Common myeloid progenitor, CD34-positive (primary cell): ENCODE measurements around the gene ATAD1.

Experiments
- CTCF ChIA-PET: fragments of 350-600 bp; sonication (Branson Sonifier 250); formaldehyde crosslinking; loops from one replicate; lab custom pipeline; 2021; ENCODE audit warnings: antibody characterized with exemption; lab: Charles Lee
- POLR2A ChIA-PET: fragments of 350-600 bp; sonication (Branson Sonifier 250); formaldehyde crosslinking; loops from one replicate; lab custom pipeline; 2021; ENCODE audit warnings: antibody characterized with exemption; lab: Charles Lee
- DNase-seq, 3 donors: peaks; one replicate each; pipeline versions ENCODE4 v3.0.0 to v3.0.0-alpha.2; 2013
- H3K27ac ChIP-seq, 2 experiments: 1 replicate in 1 of 2; 2 replicates in 1 of 2; pipeline ENCODE4 v1.7.0; 2013; ENCODE audit warnings: inconsistent platforms in 2 of 2, low read length in 2 of 2, mild to moderate bottlenecking in 2 of 2, low read depth in 1 of 2, moderate library complexity in 1 of 2; ENCODE audit not compliant: severe bottlenecking in 2 of 2, insufficient read depth in 1 of 2, poor library complexity in 1 of 2
- H3K27me3 ChIP-seq, 5 experiments: replicated peaks in 2 of 5; 1 replicate in 3 of 5; 2 replicates in 2 of 5; pipeline versions ENCODE4 v1.6.1 to v1.7.0; 2013; ENCODE audit warnings: low read length in 4 of 5, mild to moderate bottlenecking in 2 of 5, moderate library complexity in 2 of 5, inconsistent platforms in 1 of 5; ENCODE audit not compliant: insufficient read depth in 5 of 5, control insufficient read depth in 4 of 5
- H3K36me3 ChIP-seq, 4 experiments: 1 replicate in 2 of 4; 2 replicates in 2 of 4; pipeline versions ENCODE4 v1.6.1 to v1.7.0; 2013; ENCODE audit warnings: low read length in 3 of 4, control low read depth in 1 of 4, mild to moderate bottlenecking in 1 of 4; ENCODE audit not compliant: control insufficient read depth in 4 of 4, insufficient read depth in 4 of 4
- H3K4me1 ChIP-seq, 4 experiments: 1 replicate in 3 of 4; 2 replicates in 1 of 4; pipeline versions ENCODE4 v1.6.1 to v1.7.1; 2013; ENCODE audit warnings: low read length in 3 of 4, mild to moderate bottlenecking in 3 of 4, control low read depth in 1 of 4, inconsistent platforms in 1 of 4, moderate library complexity in 1 of 4; ENCODE audit not compliant: control insufficient read depth in 4 of 4, insufficient read depth in 4 of 4; ENCODE audit errors: control extremely low read depth in 1 of 4
- H3K4me3 ChIP-seq, 7 experiments: 1 replicate in 4 of 7; 2 replicates in 3 of 7; pipeline versions ENCODE4 v1.5.1 to v1.7.0; 2013; ENCODE audit warnings: mild to moderate bottlenecking in 7 of 7, low read length in 6 of 7, moderate library complexity in 6 of 7, inconsistent platforms in 2 of 7, low read depth in 2 of 7, control low read depth in 1 of 7; ENCODE audit not compliant: insufficient read depth in 4 of 7, control insufficient read depth in 1 of 7; ENCODE audit errors: extremely low read depth in 1 of 7
- H3K9me3 ChIP-seq, 5 experiments: 1 replicate in 4 of 5; 2 replicates in 1 of 5; pipeline versions ENCODE4 v1.6.1 to v1.7.1; 2013; ENCODE audit warnings: low read length in 4 of 5, mild to moderate bottlenecking in 2 of 5, inconsistent platforms in 1 of 5, low read depth in 1 of 5, moderate library complexity in 1 of 5; ENCODE audit not compliant: control insufficient read depth in 4 of 5, insufficient read depth in 2 of 5; ENCODE audit errors: control extremely low read depth in 1 of 5
- WGBS: methylation state at CpG from one replicate; pipeline ENCODE4 v1.1.5; 2013; ENCODE audit not compliant: insufficient coverage; 5-methylcytosine and 5-hydroxymethylcytosine counted together

ATAD1 gene

DNA sequence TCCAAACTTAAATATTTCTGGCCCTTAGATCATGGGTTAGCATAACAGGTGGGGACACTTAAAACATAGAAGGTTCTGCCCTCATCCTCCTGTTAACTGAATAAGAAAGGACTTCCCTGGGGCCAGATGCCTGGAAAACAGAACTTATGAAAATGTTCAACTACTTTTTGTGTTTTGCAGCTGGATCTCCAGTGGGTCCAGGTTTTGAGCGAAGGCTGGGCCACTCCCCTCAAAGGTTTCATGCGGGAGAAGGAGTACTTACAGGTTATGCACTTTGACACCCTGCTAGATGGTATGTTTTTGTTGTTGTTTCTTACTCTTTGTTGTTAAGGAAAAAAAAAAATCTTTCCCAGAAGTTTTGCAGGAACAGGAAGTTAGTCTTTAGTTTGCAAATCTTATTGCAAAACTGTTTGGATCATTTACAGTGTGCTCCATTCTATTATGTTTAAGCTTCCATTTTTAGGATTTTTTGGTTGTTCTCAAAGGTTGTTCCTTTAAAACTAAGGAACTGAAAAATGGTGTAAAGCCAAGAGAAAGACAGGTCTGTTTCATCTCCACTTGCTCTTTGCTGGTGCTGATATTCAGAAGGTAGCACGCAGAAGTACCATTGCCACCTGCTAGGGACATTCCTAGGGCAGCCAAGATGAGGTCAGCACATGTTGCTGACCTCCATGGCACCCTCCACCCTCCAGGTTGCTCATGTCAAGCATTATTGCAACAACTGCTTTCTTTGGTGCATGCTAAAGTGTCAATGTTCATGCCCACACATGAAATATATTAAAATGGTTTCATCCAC is 102.3 kb downstream of the ATAD1 start:
- H3K4me3 ChIP-seq = no peak overlapping the region
- POLR2A ChIA-PET = no interaction called here
- 100% methylated on average over 3 of the region's 3 CpGs for WGBS
- no peak overlapping the region for H3K27ac ChIP-seq
- DNase-seq = no peak
- CTCF ChIA-PET = interaction anchor here (1.0 kb wide), 2 partner anchors 17 to 58 kb away, joined by 4 read pairs; no protein-coding TSS in a partner anchor
- peaks cover 4 to 10% (median 7%) of the 10 kb centered on the region in 4 experiments for H3K4me1 ChIP-seq
- no peaks in the 10 kb centered on the region for H3K9me3 ChIP-seq
- no peaks in the 10 kb centered on the region for H3K27me3 ChIP-seq
- H3K36me3 ChIP-seq = no peaks in the 10 kb centered on the region

DNA sequence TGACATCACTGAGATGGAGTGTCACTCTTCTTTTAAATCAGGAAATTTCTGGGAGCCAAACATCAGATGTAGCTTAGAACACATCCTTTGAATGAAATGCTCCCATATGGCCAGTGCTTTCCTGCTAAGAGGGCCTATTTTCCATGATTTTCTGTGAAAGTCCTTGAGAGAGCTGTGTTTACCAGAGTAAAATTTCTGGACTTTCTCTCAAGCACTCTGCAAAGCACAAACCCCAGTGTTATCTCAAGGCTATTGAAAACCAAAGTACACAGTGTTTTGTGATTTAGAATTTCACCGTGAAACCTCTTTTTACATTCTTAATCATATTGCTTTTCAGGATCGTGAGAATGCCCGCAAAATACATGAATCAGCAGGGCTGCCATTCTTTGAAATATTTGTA is 104.3 kb downstream of the ATAD1 start:
- CTCF ChIA-PET = interaction anchor here (0.7 to 1.9 kb wide), 2 partner anchors 21 to 53 kb away, joined by 3 to 6 read pairs; no protein-coding TSS in a partner anchor
- Histone ChIP-seq H3K4me1 (peaks cover 4 to 10% (median 7%) of the 10 kb centered on the region in 4 experiments), H3K4me3 (no peak overlapping the region), H3K27ac (no peak overlapping the region), H3K27me3 (no peaks in the 10 kb centered on the region), H3K9me3 (no peaks in the 10 kb centered on the region), H3K36me3 (no peaks in the 10 kb centered on the region)
- DNase-seq = no peak
- 92% methylated on average over 2 of the region's 3 CpGs for WGBS
- POLR2A ChIA-PET = no interaction called here

DNA sequence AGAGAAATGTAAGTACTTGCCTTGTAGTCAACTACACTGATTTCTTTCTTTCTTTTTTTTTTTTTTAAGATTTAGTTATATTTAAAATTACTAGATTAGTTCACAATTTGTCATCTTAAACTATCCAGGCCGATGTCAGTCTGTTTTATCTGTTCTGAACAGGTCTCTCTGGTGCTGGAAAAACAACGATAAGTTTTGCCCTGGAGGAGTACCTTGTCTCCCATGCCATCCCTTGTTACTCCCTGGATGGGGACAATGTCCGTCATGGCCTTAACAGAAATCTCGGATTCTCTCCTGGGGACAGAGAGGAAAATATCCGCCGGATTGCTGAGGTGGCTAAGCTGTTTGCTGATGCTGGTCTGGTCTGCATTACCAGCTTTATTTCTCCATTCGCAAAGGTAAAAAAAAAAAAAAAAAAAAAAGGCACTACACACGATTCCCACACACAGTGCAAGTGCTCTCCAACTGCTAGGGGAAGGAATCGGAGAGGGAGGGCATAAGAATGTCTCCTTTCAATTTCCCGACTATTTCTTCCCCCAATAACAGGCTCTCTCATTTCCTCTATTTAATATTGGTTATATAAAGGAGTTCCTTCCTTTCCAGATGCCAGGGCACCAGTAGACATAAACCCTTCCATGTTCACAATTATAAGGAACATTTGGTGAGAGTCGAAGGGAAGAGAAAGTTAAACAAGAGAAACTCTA is 105.0 kb downstream of the ATAD1 start:
- no peak for DNase-seq
- WGBS = 92% methylated on average over 4 of the region's 11 CpGs
- peaks cover 4 to 10% (median 7%) of the 10 kb centered on the region in 4 experiments for H3K4me1 ChIP-seq
- H3K27me3 ChIP-seq = no peaks in the 10 kb centered on the region
- H3K36me3 ChIP-seq = no peaks in the 10 kb centered on the region
- no peak overlapping the region for H3K4me3 ChIP-seq
- H3K9me3 ChIP-seq = no peaks in the 10 kb centered on the region
- POLR2A ChIA-PET = no interaction called here
- CTCF ChIA-PET = interaction anchor here (0.6 to 1.9 kb wide), 2 partner anchors 21 to 902 kb away, joined by 3 to 6 read pairs; no protein-coding TSS in a partner anchor
- no peak overlapping the region for H3K27ac ChIP-seq

DNA sequence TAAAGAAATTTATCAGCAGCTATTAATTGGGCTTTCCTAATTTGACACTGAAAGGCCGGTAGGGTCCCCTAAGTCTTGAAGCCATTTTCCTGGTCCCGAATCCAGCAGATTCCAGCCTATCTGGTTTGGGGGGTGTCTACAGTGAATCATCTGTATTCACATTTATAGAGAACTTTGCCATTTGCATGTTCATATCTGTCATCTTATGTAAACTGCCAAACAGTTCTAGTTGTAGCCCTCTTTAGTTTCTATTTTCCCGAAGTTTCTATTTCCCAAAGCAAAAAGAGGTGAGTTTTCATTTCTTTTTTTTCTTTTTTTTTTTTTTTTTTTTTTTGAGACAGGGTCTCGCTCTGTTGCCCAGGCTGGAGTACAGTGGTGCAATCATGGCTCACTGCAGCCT is 110.8 kb downstream of the ATAD1 start:
- POLR2A ChIA-PET = no interaction called here
- H3K4me1 ChIP-seq = no peaks in the 10 kb centered on the region
- H3K27me3 ChIP-seq = no peaks in the 10 kb centered on the region
- H3K9me3 ChIP-seq = no peaks in the 10 kb centered on the region
- 100% methylated on average over 2 of the region's 4 CpGs for WGBS
- CTCF ChIA-PET = interaction anchor here (1.4 kb wide), 1 partner anchor 10 kb away, joined by 3 read pairs; no protein-coding TSS in a partner anchor
- no peak overlapping the region for H3K4me3 ChIP-seq
- no peaks in the 10 kb centered on the region for H3K36me3 ChIP-seq
- H3K27ac ChIP-seq = no peak overlapping the region
- no peak for DNase-seq

DNA sequence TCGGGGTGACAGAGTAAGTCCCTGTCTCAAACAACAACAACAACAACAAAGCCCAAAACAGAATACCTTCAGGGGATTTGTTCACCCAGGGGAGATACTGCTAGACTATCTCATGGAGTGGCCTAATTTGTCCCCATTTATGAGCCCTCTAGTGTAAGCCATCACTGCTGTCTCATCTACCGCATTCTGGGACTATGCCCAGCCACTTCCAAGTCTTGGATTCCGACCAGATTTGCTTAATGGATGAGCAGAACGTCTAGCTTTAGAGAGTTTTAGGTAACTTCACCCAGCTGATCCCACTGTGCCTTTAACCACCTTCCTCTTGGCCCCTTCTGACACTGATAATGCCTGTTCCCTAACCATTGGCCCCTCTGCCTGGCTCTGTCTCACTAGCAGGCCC is 111.3 kb downstream of the ATAD1 start:
- H3K4me1 ChIP-seq = no peaks in the 10 kb centered on the region
- no peaks in the 10 kb centered on the region for H3K36me3 ChIP-seq
- no peak overlapping the region for H3K4me3 ChIP-seq
- no peak for DNase-seq
- H3K27ac ChIP-seq = no peak overlapping the region
- WGBS = 94% methylated on average over 3 of the region's 4 CpGs
- H3K9me3 ChIP-seq = no peaks in the 10 kb centered on the region
- CTCF ChIA-PET = no interaction called here
- no peaks in the 10 kb centered on the region for H3K27me3 ChIP-seq
- POLR2A ChIA-PET = interaction anchor here (0.6 kb wide), 1 partner anchor 354 kb away, joined by 3 read pairs; no protein-coding TSS in a partner anchor

DNA sequence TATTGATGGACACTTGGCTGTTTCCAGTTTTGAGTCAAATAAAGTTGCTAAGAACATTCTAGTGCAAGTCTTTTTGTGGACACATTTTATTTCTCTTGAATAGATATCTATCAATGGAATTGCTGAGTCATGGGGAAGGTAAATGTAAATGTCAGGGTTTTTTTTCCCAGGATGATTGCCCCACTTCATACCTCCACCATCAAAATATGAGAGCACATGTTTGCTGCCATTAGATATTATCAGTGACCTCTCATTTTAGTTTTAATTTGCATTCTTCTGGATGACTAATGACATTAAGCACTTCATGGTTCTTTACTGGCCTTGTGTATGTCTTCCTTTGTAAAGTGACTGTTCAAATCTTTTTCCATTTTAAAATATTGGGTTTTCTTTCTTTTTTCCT is 112.7 kb downstream of the ATAD1 start:
- Histone ChIP-seq H3K9me3 (no peaks in the 10 kb centered on the region), H3K36me3 (no peaks in the 10 kb centered on the region), H3K4me3 (no peak overlapping the region), H3K27ac (no peak overlapping the region), H3K27me3 (no peaks in the 10 kb centered on the region), H3K4me1 (no peaks in the 10 kb centered on the region)
- DNase-seq = no peak
- ChIA-PET CTCF (no interaction called here), POLR2A (no interaction called here)

DNA sequence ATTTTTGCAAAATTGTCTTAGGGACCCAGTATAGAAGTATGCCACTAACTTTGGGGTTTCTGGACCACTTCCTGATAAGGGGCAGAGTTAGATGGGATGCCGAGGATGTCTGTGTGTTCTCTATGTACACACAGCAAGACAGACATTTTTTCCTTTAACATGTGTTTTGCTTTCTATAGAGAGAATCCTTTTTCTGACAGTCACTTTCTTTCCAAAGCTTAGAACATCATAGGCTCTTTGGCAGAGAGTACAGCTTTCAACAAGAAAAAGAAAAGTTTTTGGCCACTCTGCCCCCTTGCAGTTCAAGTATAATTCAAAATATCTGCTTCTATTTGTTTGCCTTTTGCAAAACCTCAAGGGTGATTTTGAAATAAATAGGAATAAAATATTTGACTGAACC is 114.3 kb downstream of the ATAD1 start:
- CTCF ChIA-PET = no interaction called here
- no peak overlapping the region for H3K4me3 ChIP-seq
- DNase-seq = no peak
- no peaks in the 10 kb centered on the region for H3K4me1 ChIP-seq
- WGBS = no CpG with 5 or more reads among the region's 1 CpG
- no peaks in the 10 kb centered on the region for H3K9me3 ChIP-seq
- POLR2A ChIA-PET = no interaction called here
- no peaks in the 10 kb centered on the region for H3K27me3 ChIP-seq
- H3K27ac ChIP-seq = no peak overlapping the region
- H3K36me3 ChIP-seq = no peaks in the 10 kb centered on the region
